ENCODE results near the gene FAF1. TPM values are rescaled to one million over a fixed set of nuclear protein-coding genes. Genes with fewer than 3 reads are reported as not detected.
A peak's percentile ranks its signal among the peaks of the same experiment; 100 is the strongest.
"Not testable (repeated sequence)": the region's sequence is repeated elsewhere in the genome, so short reads cannot be mapped to it uniquely, and the experiment has no call there.

FAF1 gene
- total and polyA plus RNA-seq, 4 donors, result 52.9 to 66.9 (median 61.6) TPM

DNA sequence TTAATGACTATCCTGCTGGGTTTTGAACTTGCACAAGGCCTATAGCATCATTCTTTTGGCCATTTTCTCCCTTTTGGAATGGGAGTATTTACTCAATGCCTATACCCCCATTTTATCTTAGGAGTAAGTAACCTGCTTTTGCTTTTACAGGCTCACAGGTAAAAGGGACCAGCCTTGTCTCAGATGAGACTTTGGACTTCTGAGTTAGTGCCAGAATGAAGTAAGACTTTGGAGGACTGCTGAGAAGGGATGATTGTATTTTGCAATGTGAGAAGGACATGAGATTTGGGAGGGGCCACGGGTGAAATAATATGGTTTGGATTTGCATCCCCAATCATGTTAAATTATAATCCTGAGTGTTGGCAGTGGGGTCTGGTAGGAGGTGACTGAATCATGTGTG, 212.7 kb downstream of the FAF1 start:
- WGBS (ENCODE audit: insufficient coverage), result no CpG with 5 or more reads among the region's 1 CpG
- DNase-seq (ENCODE audit: low read depth in 4 of 6, low spot score in 6 of 6), result no peak
- H3K4me1 ChIP-seq (ENCODE audit: control insufficient read depth, insufficient read depth, low read length), result no peaks in the 10 kb centered on the region
- peaks cover 4% of the 10 kb centered on the region for H3K36me3 ChIP-seq (ENCODE audit: control insufficient read depth, insufficient read depth, low read length)
- H3K4me3 ChIP-seq (ENCODE audit: low read depth, low read length), result no peak overlapping the region
- no peak overlapping the region for H3K27ac ChIP-seq (ENCODE audit: low read depth, low read length)
- H3K27me3 ChIP-seq (ENCODE audit: control insufficient read depth, insufficient read depth, low read length), result no peaks in the 10 kb centered on the region
- no peaks in the 10 kb centered on the region for H3K9me3 ChIP-seq (ENCODE audit: control insufficient read depth, insufficient read depth, low read length)

DNA sequence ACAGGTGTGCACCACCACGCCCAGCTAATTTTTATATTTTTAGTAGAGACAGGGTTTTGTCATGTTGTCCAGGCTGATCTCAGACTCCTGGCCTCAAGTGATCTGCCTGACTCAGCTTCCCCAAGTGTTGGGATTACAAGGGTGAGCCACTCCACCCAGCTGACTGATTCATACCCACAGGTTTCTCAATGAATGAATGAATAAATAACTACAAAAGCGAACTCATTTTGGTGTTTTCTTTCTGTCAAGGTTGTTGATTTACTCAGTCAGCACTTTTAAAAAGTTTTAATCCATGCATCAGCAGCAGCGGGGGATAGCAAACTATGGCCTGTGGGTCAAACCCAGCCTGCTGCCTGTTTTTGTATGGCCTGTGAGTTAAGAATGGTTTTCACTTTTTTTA, 217.5 kb downstream of the FAF1 start:
- DNase-seq (ENCODE audit: low read depth in 4 of 6, low spot score in 6 of 6), result no peak
- Histone ChIP-seq H3K27me3 (ENCODE audit: control insufficient read depth, insufficient read depth, low read length) (no peaks in the 10 kb centered on the region), H3K27ac (ENCODE audit: low read depth, low read length) (no peak overlapping the region), H3K9me3 (ENCODE audit: control insufficient read depth, insufficient read depth, low read length) (no peaks in the 10 kb centered on the region), H3K4me3 (ENCODE audit: low read depth, low read length) (no peak overlapping the region), H3K36me3 (ENCODE audit: control insufficient read depth, insufficient read depth, low read length) (peaks cover 7% of the 10 kb centered on the region), H3K4me1 (ENCODE audit: control insufficient read depth, insufficient read depth, low read length) (no peaks in the 10 kb centered on the region)
- 100% methylated on average over 1 of the region's 3 CpGs for WGBS (ENCODE audit: insufficient coverage)

DNA sequence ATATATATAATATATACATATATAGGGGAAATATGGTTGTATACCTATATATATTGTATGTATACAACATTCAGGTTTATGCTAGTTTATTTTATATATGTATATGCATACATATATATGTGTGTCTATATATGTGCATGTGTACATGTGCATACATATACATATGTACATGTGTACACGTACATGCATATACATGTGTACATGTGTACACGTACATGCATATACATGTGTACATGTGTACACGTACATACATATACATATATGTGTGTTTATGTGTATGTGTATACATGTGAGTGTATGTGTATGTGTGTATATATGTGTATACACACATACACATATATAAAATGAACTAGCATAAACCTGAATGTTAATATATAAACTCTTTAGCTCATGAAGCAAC, 220.9 kb downstream of the FAF1 start:
- Histone ChIP-seq H3K27me3 (ENCODE audit: control insufficient read depth, insufficient read depth, low read length) (no peaks in the 10 kb centered on the region), H3K36me3 (ENCODE audit: control insufficient read depth, insufficient read depth, low read length) (peaks cover 7% of the 10 kb centered on the region), H3K9me3 (ENCODE audit: control insufficient read depth, insufficient read depth, low read length) (no peaks in the 10 kb centered on the region), H3K27ac (ENCODE audit: low read depth, low read length) (no peak overlapping the region), H3K4me1 (ENCODE audit: control insufficient read depth, insufficient read depth, low read length) (no peaks in the 10 kb centered on the region), H3K4me3 (ENCODE audit: low read depth, low read length) (no peak overlapping the region)
- WGBS (ENCODE audit: insufficient coverage), result no CpG with 5 or more reads among the region's 3 CpGs
- no peak for DNase-seq (ENCODE audit: low read depth in 4 of 6, low spot score in 6 of 6)

DNA sequence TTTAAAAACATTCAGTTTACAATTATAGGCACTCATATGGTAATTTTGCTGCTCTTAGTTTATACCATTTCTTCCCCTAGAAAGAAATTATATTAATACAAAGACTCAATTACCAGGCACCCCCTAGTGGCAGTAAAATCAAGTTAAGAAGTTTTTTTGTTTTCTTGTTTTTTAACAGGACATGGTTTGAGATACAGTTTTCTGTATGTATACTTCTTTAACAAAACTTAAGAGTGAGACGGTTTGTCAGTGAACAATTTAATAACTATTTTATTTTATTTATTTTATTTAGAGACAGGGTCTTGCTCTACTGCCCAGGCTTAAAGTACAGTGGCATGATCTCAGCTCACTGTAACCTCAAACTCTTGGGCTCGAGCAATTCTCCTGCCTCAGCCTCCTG, 224.6 kb downstream of the FAF1 start:
- Histone ChIP-seq H3K4me3 (ENCODE audit: low read depth, low read length) (no peak overlapping the region), H3K9me3 (ENCODE audit: control insufficient read depth, insufficient read depth, low read length) (no peaks in the 10 kb centered on the region), H3K36me3 (ENCODE audit: control insufficient read depth, insufficient read depth, low read length) (peaks cover 3% of the 10 kb centered on the region), H3K4me1 (ENCODE audit: control insufficient read depth, insufficient read depth, low read length) (no peaks in the 10 kb centered on the region), H3K27me3 (ENCODE audit: control insufficient read depth, insufficient read depth, low read length) (no peaks in the 10 kb centered on the region), H3K27ac (ENCODE audit: low read depth, low read length) (no peak overlapping the region)
- WGBS (ENCODE audit: insufficient coverage), result no CpG with 5 or more reads among the region's 2 CpGs
- DNase-seq (ENCODE audit: low read depth in 4 of 6, low spot score in 6 of 6), result peak in 3 of 6 donors; percentile 14 to 70 (median 20)

DNA sequence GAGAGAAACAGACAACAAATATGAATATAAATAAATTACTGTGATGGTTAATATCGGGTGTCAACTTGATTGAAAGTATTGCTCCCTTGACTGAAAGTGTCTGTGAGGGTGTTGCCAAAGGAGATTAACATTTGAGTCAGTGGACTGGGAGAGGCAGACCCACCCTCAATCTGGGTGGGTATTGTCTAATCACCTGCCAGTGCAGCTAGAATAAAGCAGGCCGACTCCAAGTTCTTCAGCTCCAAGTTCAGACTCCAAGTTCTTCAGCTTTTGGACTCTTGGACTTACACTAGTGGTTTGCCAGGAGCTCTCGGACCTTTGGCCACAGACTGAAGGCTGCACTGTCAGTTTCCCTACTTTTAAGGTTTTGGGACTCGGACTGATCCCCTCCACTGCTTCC, 232.5 kb downstream of the FAF1 start:
- not testable (repeated sequence) for H3K4me1 ChIP-seq (ENCODE audit: control insufficient read depth, insufficient read depth, low read length); H3K36me3 ChIP-seq (ENCODE audit: control insufficient read depth, insufficient read depth, low read length); H3K27ac ChIP-seq (ENCODE audit: low read depth, low read length); H3K27me3 ChIP-seq (ENCODE audit: control insufficient read depth, insufficient read depth, low read length); H3K4me3 ChIP-seq (ENCODE audit: low read depth, low read length); DNase-seq (ENCODE audit: low read depth in 4 of 6, low spot score in 6 of 6); H3K9me3 ChIP-seq (ENCODE audit: control insufficient read depth, insufficient read depth, low read length)
- WGBS (ENCODE audit: insufficient coverage), result 95% methylated on average over 2 of the region's 4 CpGs

DNA sequence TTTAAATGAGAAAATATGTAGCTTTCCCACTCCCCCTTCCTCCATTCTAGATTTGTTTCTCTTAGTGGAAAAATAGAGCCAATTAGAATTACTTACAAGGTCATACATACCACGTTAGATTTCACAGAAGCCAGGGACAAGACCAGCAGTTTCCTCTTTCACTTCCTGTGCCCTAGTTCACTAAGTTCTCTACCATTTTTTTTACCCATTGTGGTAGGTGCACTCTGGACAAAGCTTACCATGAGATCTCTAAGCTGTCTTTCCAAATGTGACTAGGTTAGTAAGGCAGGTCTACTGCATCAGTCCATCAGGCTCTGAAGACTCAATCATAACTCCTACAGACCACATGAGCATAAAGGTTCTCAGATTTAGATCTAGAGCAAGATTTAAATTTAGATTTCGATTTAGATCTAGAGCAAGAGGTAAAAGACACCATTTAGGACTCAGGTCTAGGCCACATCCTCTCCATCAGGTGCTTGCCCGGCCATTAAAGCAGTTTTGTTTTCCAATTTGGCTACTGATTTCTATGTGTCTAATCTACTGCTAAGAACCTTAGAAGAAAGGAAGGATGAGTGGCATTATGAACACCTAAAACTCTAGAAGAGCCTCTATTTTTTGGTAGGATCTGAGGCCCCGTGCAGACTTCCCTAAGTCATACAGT, 235.3 kb downstream of the FAF1 start:
- H3K27me3 ChIP-seq (ENCODE audit: control insufficient read depth, insufficient read depth, low read length), result no peaks in the 10 kb centered on the region
- H3K9me3 ChIP-seq (ENCODE audit: control insufficient read depth, insufficient read depth, low read length), result no peaks in the 10 kb centered on the region
- WGBS (ENCODE audit: insufficient coverage), result 100% methylated on average over 2 of the region's 4 CpGs
- no peak for DNase-seq (ENCODE audit: low read depth in 4 of 6, low spot score in 6 of 6)
- no peaks in the 10 kb centered on the region for H3K36me3 ChIP-seq (ENCODE audit: control insufficient read depth, insufficient read depth, low read length)
- H3K4me3 ChIP-seq (ENCODE audit: low read depth, low read length), result no peak overlapping the region
- H3K27ac ChIP-seq (ENCODE audit: low read depth, low read length), result no peak overlapping the region
- no peaks in the 10 kb centered on the region for H3K4me1 ChIP-seq (ENCODE audit: control insufficient read depth, insufficient read depth, low read length)

DNA sequence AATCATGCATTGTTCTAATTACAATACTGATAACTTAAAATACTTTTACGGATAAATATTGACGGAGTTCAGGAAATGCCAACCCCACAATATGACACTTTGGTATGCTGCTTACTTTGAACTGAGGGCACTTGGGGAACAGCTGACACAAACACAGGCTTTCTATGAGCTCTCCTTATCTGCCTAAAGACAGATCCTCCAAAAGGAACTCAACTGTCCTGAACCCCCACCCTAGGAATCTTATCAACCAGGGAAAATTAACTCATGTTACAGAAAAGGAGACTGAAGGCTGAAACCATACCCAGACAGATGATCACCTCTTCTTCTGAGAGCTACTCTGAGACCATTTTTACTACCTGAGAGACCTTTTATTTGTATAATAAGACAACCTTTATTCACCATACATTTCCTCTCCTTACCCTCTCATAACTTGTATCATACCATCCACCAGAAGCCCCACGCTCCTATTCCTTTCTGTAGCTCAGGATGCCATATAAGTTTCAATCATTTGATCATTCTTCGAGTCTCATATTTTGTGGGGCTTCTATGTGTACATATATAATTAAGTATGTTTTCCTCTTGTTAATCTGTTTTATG, 239.5 kb downstream of the FAF1 start:
- Histone ChIP-seq H3K27me3 (ENCODE audit: control insufficient read depth, insufficient read depth, low read length) (no peaks in the 10 kb centered on the region), H3K27ac (ENCODE audit: low read depth, low read length) (no peak overlapping the region), H3K9me3 (ENCODE audit: control insufficient read depth, insufficient read depth, low read length) (no peaks in the 10 kb centered on the region), H3K4me1 (ENCODE audit: control insufficient read depth, insufficient read depth, low read length) (no peaks in the 10 kb centered on the region), H3K4me3 (ENCODE audit: low read depth, low read length) (no peak overlapping the region), H3K36me3 (ENCODE audit: control insufficient read depth, insufficient read depth, low read length) (no peaks in the 10 kb centered on the region)
- no CpG with 5 or more reads among the region's 4 CpGs for WGBS (ENCODE audit: insufficient coverage)
- DNase-seq (ENCODE audit: low read depth in 4 of 6, low spot score in 6 of 6), result no peak

DNA sequence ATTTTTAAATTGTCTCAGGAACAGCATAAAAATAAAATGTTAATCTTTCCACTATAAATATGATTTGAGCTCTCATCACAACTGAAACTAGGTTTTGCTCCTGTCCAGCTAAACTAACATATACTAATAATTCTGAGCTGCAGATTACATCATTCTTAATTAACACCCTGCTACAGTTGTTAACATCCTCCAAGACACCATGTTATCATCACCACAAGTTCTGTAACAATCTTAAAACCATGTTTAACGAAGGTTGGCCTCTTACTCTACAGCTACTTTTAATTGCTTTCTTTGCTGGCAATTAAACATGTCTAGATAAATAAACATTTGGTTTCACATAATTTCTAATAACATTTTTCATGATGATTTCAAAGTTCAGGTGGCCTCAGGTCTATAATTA, 240.9 kb downstream of the FAF1 start:
- DNase-seq (ENCODE audit: low read depth in 4 of 6, low spot score in 6 of 6), result no peak
- no CpG with 5 or more reads among the region's 1 CpG for WGBS (ENCODE audit: insufficient coverage)
- H3K27ac ChIP-seq (ENCODE audit: low read depth, low read length), result no peak overlapping the region
- H3K9me3 ChIP-seq (ENCODE audit: control insufficient read depth, insufficient read depth, low read length), result no peaks in the 10 kb centered on the region
- H3K4me3 ChIP-seq (ENCODE audit: low read depth, low read length), result no peak overlapping the region
- no peaks in the 10 kb centered on the region for H3K36me3 ChIP-seq (ENCODE audit: control insufficient read depth, insufficient read depth, low read length)
- H3K27me3 ChIP-seq (ENCODE audit: control insufficient read depth, insufficient read depth, low read length), result no peaks in the 10 kb centered on the region
- no peaks in the 10 kb centered on the region for H3K4me1 ChIP-seq (ENCODE audit: control insufficient read depth, insufficient read depth, low read length)

DNA sequence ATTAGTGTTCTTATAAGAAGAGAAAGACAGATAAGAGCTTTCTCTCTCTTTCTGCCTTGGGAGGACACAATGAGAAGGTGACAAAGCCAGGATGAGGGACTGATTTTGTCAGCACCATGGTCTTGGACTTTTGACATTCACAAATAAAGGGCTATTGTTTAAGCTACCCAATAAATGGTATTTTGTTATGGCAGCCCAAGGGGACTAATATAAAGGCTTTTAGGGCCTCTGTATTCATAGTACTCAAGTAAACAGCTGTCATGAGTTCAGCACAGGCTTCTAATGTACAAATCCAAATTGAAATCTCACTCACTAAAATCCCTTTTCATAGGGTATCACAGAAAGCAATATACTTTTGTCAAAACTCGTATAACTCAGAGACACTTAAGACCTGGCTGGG, 242.7 kb downstream of the FAF1 start:
- Histone ChIP-seq H3K4me3 (ENCODE audit: low read depth, low read length) (no peak overlapping the region), H3K4me1 (ENCODE audit: control insufficient read depth, insufficient read depth, low read length) (no peaks in the 10 kb centered on the region), H3K27ac (ENCODE audit: low read depth, low read length) (no peak overlapping the region), H3K27me3 (ENCODE audit: control insufficient read depth, insufficient read depth, low read length) (no peaks in the 10 kb centered on the region), H3K36me3 (ENCODE audit: control insufficient read depth, insufficient read depth, low read length) (no peaks in the 10 kb centered on the region), H3K9me3 (ENCODE audit: control insufficient read depth, insufficient read depth, low read length) (no peaks in the 10 kb centered on the region)
- 80% methylated on average over 1 of the region's 1 CpG for WGBS (ENCODE audit: insufficient coverage)
- DNase-seq (ENCODE audit: low read depth in 4 of 6, low spot score in 6 of 6), result no peak

DNA sequence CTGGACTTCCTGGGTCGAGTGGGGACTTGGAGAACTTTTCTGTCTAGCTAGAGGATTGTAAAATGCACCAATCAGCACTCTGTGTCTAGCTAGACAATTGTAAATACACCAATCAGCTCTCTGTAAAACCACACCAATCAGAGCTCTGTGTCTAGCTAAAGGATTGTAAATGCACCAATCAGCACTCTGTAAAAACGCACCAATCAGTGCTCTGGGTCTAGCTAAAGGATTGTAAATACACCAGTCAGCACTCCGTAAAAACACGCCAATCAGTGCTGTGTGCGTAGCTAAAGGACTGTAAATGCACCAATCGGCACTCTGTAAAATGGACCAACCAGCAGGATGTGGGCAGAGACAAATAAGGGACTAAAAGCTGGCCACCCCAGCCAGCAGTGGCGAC, 243.6 kb downstream of the FAF1 start:
- not testable (repeated sequence) for H3K4me3 ChIP-seq (ENCODE audit: low read depth, low read length); H3K36me3 ChIP-seq (ENCODE audit: control insufficient read depth, insufficient read depth, low read length); H3K27ac ChIP-seq (ENCODE audit: low read depth, low read length); H3K4me1 ChIP-seq (ENCODE audit: control insufficient read depth, insufficient read depth, low read length); DNase-seq (ENCODE audit: low read depth in 4 of 6, low spot score in 6 of 6); H3K27me3 ChIP-seq (ENCODE audit: control insufficient read depth, insufficient read depth, low read length); H3K9me3 ChIP-seq (ENCODE audit: control insufficient read depth, insufficient read depth, low read length)
- WGBS (ENCODE audit: insufficient coverage), result 97% methylated on average over 7 of the region's 7 CpGs

Measured in spinal cord (tissue), 10 donors.